HG03108 (cell line): ENCODE data around the gene NCAPD3.

Experiments
- ATAC-seq: cut with Tn5 transposase; IDR thresholded peaks from one replicate; pipeline ENCODE4 v1.9.1; 2021; ENCODE audit warnings: moderate library complexity; ENCODE audit not compliant: unreplicated experiment

NCAPD3 gene

DNA sequence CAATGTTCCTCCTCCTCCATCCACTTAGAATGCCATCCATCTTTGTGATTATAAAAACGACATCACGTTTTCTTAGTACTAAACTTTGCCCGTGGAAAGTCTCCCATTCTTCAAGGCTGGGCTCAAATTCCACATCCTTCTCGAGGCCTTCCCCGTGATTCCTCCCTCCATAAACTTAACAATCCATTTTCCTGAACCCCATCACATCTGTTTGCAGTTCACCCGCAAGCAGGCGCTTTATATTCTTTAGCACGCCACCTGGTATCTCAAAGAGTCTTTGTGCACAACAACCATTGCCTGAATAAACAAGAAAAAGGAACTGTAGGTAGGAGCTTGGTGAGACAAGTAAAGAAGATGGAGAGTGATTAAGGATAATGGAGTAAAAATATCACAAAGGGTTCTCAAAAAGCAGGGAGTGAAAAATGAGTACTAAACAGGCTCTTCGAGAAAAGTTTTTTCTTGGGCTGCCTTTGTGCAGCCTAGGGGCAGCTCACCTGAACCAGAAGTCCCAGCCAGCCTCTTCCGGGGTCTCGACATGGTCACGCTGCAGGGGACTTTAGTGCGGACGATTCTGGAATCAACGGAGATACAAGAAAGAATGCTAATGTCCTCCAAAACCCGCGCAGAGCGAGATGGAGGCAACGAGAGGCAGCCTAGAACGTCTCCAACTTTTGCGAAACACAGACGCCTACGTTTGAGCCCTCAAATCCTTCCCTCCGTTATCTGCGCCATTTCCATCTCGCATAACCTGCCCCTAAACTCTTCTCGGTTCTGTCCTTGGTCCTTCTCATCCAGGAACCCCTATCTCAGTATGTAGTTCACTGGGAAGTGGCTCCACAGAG, 28.8 kb upstream of the NCAPD3 start:
- peak; percentile 14 for ATAC-seq

DNA sequence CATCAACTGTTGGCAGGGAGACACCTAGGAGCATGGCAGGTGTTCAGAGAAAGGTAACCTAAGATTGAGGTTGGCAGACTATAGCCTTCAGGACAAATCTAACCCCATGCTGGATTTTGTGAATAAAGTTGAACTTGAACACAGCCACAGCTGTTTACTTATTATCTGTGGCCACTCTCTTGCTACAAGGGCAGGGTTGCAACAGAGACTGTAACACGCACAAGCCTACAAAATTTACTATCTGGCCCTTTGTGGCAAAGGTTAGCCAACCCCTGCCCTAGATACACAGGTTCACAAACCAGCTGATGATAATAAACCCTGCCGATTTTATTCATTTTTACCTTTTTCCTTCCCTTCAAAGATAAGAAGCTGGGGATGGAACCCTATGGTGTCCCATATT, 26.9 kb upstream of the NCAPD3 start:
- ATAC-seq: no peak

DNA sequence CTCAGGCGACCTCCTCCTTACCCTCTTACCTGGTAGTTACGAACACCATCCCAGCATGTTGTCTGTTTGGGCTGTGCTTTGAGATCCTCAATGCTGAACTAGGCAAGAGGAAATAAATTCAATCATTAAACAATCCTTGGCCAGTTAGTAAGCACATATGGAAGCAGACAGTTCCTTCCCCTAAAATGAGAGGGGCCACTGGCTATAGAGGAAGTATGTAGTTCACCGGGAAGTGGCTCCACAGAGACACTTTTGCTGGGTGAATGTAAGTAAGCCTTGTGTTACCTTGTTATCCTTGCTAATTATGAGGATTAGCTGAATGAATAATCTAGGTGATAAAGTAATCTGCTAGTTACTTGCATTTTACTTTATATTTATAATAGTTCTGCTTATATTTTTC, 26.5 kb upstream of the NCAPD3 start:
- ATAC-seq: no peak

DNA sequence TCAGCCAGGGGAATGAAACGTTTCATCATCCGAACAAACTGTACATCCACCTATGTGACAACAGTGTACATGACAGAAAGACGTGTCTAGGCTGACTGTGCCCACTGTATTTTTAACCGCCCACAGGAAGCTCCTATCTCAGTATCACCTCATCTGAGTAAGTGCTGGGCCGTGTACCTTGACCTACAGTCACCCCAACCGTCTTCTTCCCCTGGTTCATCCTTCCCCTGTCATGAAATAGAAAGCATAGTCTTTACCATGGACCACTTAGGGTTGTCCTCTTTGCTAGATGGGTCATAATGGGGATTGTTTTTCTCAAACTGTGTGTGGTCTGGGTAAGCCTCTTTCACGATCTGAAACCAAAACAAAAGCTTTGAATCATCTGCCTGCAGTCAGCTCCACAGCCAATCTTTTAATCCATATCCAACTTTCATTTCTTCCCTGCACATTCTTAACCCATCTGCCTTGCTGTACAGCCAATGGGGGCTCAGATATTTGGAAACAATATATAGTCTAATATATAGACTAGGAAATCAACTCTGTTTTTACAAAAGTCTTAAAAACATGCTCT, 25.2 kb upstream of the NCAPD3 start:
- no peak for ATAC-seq

DNA sequence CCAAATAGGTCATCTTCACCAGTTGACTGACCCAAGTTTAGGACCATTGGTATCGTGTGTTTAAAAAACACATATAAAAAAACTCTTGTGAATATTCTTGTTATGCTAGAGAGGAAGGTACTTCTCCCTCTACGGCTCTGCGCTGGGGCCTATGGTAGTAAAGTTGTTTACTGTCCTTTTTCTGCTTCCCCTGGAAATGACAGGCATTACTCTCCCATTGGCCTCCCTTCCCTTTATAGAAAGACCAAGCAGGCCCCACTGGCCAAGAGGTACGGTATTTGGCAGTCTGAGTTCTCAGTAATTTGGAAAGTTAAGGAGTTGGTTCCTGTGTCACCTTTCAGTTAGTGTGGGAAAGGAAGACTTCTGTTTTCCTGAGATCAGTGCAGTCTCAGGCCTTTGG, 22.9 kb upstream of the NCAPD3 start:
- ATAC-seq: no peak

DNA sequence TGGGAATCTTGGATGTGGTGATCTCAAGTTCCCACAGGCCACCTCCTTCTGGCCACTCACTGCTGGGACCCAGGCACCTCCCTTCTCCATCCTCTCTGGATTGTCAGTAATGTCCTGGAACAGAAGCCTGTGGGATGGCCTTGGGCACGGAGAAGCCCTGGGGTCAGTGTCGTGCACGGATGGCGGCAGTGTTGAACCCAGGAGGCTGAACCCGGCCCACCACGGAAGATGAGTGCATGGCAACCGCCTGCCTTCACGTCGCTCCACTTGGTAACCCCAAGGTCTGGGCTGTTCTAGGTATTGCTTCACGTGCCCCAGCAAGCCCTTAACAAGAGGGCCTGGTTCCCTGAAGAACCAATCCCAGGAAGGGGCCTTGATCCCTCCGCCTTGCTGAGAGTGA, 22.3 kb upstream of the NCAPD3 start:
- ATAC-seq: no peak

DNA sequence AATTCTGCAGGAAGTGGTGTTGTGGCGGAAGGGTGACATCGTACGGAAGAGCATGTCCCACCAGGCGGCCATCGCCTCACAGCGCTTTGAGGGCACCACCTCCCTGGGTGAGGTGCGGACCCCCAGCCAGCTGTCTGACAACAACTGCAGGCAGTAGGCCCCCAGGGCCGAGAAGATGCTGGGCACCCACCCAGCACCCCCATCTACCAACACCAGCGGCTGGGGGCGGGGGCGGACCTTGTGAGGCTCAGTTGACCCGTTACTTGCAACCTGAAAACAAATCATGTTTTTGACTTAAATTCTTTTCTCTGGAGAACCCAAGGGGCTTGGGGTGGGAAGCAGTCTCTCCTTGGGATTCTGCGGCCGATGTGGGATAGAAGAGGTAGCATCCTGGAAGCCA, 21.7 kb upstream of the NCAPD3 start:
- no peak for ATAC-seq

DNA sequence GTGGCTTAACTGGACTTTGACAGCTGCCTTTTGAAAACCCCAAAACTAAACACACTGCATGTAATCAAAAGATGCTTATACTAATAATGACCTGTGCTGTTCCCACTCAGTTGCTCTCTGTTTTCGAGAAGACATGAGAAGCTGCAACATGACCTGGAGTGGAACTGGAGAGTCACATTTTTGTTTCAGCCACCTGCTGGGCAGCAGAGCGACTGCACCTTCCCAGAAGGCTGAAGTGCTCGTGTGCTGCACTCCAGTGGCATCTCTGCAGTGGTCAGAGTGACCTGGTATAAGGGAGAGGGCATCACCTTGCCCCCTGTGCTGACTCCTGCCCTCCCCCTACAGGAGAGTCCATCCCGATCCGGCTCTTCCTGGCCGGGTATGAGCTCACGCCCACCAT, 20.8 kb upstream of the NCAPD3 start:
- ATAC-seq: peak; percentile 55

DNA sequence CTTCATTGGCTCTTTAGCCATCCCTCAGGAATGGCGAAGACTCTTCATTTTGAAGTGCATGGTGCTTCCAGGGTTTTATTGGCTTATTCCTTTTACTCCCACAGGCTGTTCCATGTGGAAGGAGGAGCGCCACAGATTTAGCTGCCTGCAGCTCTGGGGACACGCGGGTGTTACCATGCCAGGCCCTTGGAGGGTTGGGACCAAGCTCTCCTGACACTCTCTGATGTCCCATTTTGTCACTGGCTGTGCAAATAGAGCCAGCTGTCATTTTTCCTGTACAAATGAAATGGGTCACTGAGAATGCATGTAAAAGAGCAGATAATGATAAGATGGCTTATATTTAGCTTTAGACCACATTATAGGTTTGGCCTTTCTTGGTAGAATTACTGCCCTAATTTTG, 20.1 kb upstream of the NCAPD3 start:
- ATAC-seq: no peak

DNA sequence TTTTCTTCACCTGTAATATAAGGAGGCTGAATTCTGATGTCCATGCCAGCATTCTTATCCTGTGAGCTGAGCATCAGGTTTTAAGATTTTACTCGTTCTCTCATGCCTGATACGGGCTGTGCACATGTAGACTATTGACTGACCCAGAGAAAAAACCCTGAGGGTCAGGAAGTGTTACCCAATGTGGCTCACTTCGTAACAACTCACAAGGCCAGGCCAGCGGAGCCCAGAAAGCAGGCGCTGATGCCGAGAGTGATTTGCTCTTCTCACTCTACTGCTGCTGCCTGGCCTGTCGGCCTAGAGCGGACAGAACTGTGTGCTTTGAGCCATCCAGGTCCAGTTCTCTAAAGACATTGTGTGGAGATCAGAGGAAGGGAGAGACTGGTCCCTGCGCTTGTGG, 18.6 kb upstream of the NCAPD3 start:
- ATAC-seq: no peak

DNA sequence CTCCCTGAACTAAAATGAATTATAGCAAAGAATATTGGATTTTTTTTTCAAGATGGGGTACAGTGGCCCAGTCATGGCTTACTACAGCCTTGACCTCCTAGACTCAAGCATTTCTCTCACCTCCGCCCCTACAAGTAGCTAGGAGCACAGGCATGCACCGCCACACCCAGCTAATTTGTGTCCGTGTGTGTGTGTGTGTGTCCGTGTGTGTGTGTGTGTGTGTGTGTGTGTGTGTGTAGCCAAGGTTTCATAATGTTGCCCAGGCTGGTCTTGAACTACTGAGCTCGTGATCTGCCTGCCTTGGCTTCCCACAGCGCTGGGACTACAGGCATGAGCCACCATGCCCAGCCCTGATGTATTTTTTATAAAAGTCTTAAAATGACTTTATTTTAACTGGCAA, 16.8 kb upstream of the NCAPD3 start:
- no peak for ATAC-seq

DNA sequence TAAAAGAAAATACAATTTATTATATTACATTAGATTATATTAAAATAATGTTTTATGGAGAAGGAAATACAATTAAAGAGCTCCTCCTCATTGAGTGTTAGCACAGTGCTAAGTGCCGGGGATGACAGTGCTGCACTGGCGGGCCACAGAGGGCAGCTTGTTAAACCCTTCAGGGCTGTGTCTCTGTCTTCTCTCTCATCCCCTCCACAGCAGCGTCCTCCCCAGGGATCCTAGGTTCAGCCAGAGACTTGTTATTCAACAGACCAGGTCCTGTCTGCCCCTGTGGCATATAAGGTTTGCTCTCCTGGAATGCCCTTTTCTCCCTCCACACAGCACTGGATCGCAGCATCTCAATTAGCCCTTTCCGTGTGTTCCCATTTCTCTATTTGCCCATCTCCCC, 15.2 kb upstream of the NCAPD3 start:
- no peak for ATAC-seq

DNA sequence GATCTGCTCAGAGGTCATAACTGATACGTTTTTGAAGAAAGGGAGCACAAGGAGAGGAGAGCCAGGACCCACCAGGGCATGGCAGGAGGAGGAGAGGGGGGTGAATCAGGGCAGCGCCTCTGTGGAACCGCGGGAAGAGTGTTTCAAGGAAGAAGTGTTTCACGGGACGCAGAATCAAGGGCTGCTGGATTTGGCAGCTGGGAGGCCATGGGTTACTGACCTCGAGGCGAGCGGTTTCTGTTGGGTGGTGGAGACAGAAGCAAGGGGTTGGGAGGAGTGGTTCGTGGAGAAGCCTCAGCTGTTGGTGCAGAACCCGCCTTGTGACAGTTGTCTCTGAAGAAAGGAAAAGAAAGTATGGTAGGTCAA, 13.8 kb upstream of the NCAPD3 start:
- ATAC-seq: no peak

DNA sequence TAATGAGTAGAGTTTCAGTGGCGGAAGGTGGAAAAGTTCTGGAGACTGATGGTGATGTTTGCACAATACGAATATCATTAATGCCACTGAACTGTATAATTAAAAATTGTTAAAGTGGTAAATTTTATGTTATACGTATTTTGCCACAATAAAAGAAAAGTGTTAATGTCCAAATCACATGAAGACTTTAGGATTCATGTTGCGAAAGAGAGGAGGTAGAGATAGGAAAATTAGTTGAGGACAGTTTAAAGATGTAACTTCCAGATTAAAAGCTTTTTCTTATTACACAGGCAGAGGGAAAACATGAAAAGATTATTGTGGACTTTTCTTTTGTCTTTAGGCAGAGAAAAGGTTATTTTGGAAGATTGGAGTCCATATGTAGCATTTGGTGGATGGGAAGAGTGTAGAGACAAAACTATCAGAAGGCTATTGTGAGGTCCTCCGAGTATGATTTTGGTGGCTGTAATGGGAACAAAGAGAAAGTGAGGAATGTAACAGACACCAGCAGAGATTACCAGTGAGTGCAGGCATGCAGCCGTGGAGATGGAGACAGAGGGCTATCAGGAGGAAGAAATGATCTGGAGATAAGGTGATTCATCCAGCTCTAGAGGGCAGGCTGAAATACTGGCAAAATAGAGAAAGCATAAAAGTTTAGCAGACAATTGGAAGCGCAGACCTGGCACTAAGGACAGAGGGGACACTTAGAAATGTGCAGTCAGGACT, 13.2 kb upstream of the NCAPD3 start:
- no peak for ATAC-seq

DNA sequence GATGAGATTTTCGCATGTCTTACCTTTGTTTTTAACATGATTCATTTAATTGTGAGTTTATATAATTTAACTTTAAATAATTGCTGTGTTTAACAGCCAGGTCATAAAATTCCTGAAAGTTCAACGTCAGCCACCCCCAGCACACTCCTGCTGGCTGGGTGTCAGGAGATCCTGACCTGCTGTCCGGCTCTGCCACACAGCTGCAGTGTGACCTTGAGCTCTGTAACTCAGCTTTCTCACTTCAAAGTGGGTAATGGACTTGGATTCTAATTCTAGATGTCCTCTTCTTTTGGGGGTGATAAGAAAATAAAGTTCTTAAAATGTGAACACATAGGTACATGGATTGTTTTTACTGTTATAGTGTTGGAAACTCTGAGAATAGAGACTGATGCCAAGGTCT, 11.6 kb upstream of the NCAPD3 start:
- no peak for ATAC-seq

DNA sequence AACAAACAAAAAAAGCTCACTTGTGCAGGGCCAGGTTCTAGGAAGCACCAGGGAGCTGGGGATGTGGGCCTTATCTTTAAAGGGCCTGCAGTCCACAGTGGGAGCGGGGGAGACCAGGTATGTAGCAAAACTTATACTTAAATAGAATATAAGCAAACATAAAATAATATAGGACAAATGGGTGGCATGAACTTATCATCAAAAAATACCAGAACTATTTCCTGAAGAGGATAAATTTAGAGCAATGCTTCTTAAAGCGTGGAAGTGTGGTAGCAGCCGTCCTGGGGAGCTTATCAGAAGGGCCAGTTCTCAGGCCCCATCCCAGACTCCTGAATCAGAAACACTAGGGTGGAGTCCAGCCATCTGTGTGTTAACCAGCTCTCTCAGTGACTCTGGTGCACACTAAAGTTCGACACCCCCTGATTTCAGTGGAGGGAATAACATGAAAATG, 10.0 kb upstream of the NCAPD3 start:
- no peak for ATAC-seq

DNA sequence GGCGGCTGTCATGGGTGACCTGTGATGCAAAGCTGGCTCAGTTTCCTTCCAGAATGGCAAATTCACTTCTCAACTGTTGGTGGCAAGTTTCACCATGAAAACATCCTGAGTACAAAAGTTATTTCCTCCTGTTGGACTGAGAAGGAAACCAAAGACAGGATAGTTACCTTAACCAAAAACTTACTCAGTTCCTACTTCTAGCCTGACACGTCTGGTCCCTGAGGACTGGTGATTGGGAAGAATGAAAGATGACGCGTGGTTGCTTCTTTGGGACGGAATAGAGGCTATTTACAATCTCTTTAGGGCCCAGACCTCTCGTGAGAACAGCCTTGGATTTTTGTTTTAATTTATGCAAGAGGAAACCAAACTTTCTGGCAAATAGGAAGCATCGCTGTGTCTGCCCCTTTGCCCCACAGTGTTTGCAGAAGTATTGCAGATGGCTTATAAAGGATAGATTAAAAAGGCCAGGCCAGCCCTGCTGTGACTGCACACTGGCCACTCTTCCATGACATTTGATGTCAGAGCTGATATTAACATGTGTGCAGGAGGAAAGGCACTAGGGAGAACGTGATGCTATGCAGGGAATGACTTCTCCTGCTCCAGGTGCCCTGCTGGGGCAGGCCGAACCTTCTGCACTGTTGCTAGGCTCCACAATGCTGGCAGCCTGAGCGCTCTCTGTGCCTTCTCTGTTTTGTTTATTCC, 8.3 kb upstream of the NCAPD3 start:
- ATAC-seq: no peak

DNA sequence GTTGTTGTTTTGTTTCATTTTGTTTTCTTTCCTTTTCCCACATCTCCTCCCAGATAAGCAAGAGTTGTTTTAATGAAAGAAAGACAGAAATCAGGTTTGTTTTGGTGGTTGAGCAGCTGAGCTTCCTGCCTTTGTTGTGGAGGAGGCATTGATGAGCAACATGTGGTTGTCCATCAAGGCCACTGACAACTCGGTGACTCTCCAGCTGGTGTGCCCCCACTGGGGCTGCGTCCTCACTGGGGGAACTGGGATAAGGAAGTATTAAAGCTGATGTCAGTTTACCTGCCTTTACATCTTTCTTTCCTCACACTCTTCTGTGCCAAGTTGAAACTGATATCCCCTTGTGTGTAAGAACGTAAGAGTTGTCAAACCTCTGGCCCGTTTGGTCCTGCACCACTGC, 6.6 kb upstream of the NCAPD3 start:
- ATAC-seq: no peak

DNA sequence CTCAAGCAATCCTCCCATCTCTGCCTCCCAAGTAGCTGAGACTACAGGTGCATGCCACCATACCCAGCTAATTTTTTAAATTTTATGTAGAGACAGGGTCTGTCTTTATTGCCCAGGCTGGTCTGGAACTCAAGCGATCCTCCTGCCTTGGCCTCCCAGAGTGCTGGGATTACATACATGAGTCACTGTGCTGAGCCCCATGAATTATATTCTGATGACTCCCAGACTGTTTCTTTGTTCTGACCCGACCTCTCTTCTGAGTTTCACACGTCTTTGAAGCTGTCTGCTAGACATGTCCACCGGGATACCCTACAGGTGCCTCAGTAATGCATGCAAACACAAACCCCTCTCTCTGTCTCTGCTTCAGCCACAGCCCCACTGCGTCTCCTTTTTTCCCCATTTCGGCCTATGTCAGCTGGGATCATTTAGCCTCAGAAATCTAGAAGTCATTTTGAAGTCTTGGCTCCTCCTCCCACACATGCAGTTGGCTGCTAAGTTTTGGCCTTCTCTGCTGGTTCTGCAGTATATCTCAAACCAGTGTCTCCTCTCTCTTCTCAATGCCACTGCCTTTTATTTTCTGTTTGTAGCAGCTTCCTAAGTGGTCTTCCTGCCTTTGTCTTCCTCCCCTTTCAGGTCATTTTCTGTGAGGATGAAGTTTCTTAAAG, 5.5 kb upstream of the NCAPD3 start:
- ATAC-seq: no peak

DNA sequence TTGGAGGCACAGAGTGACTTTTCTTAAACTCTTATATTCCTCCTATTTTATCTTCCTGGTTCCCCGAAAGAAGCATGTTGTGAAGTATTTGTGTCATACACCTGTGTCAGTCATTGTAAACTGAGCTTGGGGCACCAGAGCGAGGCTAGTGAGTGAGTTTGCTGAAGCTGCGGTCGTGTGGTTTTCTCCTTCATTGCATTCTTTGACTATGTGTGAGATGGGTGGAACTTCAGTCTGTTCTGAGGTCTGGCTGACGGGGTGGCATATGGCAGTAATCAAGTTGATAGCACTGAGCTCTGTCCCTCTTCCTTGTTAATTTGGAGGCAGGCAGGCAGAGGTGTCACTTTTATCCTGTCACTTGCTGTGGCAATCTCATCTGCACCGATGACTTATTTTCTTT, 4.9 kb upstream of the NCAPD3 start:
- ATAC-seq: peak; percentile 46

DNA sequence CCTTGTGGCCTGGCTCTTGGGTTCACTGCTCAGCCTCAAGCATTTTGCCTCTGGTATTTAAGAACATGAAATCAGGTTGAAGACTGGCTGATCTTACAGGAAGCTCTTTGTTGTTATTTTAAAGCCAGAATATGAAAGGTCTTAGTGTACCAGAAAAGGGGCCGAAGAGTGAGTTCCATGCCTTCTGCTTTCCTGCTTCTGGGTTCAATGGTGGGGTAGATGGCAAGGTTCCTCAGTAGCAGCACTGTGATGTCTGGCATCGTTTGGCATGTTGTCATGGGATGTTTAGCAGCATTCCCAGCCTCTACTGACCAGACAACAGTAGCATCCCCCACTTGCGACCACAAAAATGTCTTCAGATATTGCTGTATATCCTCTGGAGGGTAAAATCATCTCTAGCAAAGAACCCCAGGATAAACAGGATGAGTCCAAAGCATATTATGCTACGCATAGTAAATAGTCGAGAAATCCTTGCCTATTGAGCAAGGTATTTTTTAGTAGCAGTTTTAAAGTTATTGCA, 3.1 kb upstream of the NCAPD3 start:
- no peak for ATAC-seq
